Measurements from ENCODE around the gene ZRANB3. TPM values are rescaled to one million over a fixed set of nuclear protein-coding genes. Genes with fewer than 3 reads are reported as not detected.

Gene ZRANB3
- total and polyA plus RNA-seq, 4 donors = 2.5 to 7.2 (median 4.1) TPM

DNA sequence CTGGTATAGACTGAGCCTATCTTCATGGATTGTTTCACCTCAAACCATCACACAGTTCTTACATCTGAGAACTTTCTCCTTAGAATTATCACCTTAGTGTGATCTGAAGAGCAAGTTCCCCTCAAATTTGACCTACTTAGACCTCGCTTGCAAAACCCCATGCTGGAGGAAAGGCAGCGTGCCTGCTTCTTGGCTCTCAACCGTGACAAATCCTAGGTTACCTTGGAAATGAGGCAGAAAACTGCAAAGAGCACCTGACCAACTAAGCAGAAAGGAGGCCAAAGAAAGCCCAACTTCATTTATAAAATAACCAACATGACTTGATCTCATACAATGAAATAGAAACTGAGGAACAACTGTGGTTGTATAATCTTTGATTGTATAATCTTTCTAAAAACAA, 332.5 kb downstream of the ZRANB3 start:
- Histone ChIP-seq H3K36me3 (ENCODE audit: control insufficient read depth in 4 of 4, insufficient read depth in 3 of 4, low read depth in 1 of 4, low read length in 3 of 4) (no peaks in the 10 kb centered on the region), H3K4me3 (ENCODE audit: low read depth in 1 of 3, low read length in 3 of 3) (no peak overlapping the region), H3K9me3 (ENCODE audit: control insufficient read depth in 4 of 4, low read length in 3 of 4) (no peaks in the 10 kb centered on the region), H3K9ac (ENCODE audit: low read depth in 1 of 2, low read length in 2 of 2) (no peak overlapping the region), H3K4me1 (ENCODE audit: control insufficient read depth in 4 of 4, insufficient read depth in 4 of 4, low read length in 3 of 4) (peaks cover 3 to 12% (median 9%) of the 10 kb centered on the region in 4 donors), H3K27ac (ENCODE audit: low read depth in 1 of 2, low read length in 2 of 2) (no peak overlapping the region), H3K27me3 (ENCODE audit: control insufficient read depth in 4 of 4, insufficient read depth in 4 of 4, low read length in 3 of 4) (no peaks in the 10 kb centered on the region)
- 96% methylated on average over 3 of the region's 3 CpGs for WGBS
- no peak for DNase-seq (ENCODE audit: low spot score)
- TF ChIP-seq TAF1 (conservative IDR thresholded peaks at IDR 0.05) = no peak
- no peak for TF ChIP-seq SP1 (IDR thresholded peaks at IDR 0.05)
- no peak for TF ChIP-seq JUND (IDR thresholded peaks at IDR 0.05)
- TF ChIP-seq, protein P1, sequence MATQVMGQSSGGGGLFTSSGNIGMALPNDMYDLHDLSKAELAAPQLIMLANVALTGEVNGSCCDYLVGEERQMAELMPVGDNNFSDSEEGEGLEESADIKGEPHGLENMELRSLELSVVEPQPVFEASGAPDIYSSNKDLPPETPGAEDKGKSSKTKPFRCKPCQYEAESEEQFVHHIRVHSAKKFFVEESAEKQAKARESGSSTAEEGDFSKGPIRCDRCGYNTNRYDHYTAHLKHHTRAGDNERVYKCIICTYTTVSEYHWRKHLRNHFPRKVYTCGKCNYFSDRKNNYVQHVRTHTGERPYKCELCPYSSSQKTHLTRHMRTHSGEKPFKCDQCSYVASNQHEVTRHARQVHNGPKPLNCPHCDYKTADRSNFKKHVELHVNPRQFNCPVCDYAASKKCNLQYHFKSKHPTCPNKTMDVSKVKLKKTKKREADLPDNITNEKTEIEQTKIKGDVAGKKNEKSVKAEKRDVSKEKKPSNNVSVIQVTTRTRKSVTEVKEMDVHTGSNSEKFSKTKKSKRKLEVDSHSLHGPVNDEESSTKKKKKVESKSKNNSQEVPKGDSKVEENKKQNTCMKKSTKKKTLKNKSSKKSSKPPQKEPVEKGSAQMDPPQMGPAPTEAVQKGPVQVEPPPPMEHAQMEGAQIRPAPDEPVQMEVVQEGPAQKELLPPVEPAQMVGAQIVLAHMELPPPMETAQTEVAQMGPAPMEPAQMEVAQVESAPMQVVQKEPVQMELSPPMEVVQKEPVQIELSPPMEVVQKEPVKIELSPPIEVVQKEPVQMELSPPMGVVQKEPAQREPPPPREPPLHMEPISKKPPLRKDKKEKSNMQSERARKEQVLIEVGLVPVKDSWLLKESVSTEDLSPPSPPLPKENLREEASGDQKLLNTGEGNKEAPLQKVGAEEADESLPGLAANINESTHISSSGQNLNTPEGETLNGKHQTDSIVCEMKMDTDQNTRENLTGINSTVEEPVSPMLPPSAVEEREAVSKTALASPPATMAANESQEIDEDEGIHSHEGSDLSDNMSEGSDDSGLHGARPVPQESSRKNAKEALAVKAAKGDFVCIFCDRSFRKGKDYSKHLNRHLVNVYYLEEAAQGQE (IDR thresholded peaks at IDR 0.05) = no peak
- no peak for TF ChIP-seq HNF4A (conservative IDR thresholded peaks at IDR 0.05)
- TF ChIP-seq, protein P2, sequence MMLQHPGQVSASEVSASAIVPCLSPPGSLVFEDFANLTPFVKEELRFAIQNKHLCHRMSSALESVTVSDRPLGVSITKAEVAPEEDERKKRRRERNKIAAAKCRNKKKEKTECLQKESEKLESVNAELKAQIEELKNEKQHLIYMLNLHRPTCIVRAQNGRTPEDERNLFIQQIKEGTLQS (IDR thresholded peaks at IDR 0.05) = no peak
- TF ChIP-seq RXRA (IDR thresholded peaks at IDR 0.05) = no peak
- TF ChIP-seq, protein P3, sequence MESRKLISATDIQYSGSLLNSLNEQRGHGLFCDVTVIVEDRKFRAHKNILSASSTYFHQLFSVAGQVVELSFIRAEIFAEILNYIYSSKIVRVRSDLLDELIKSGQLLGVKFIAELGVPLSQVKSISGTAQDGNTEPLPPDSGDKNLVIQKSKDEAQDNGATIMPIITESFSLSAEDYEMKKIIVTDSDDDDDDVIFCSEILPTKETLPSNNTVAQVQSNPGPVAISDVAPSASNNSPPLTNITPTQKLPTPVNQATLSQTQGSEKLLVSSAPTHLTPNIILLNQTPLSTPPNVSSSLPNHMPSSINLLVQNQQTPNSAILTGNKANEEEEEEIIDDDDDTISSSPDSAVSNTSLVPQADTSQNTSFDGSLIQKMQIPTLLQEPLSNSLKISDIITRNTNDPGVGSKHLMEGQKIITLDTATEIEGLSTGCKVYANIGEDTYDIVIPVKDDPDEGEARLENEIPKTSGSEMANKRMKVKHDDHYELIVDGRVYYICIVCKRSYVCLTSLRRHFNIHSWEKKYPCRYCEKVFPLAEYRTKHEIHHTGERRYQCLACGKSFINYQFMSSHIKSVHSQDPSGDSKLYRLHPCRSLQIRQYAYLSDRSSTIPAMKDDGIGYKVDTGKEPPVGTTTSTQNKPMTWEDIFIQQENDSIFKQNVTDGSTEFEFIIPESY (IDR thresholded peaks at IDR 0.05) = no peak
- no peak for TF ChIP-seq EGR1 (IDR thresholded peaks at IDR 0.05; ENCODE audit: low read depth in 2 of 2)
- no peak for TF ChIP-seq RAD21 (IDR thresholded peaks at IDR 0.05)
- no peak for TF ChIP-seq FOXA1 (IDR thresholded peaks at IDR 0.05)
- TF ChIP-seq YY1 (IDR thresholded peaks at IDR 0.05) = no peak
- TF ChIP-seq, protein P4, sequence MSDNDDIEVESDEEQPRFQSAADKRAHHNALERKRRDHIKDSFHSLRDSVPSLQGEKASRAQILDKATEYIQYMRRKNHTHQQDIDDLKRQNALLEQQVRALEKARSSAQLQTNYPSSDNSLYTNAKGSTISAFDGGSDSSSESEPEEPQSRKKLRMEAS (IDR thresholded peaks at IDR 0.05) = no peak
- TF ChIP-seq HNF4G (IDR thresholded peaks at IDR 0.05) = no peak
- TF ChIP-seq FOXA2 (IDR thresholded peaks at IDR 0.05) = no peak
- TF ChIP-seq GABPA (IDR thresholded peaks at IDR 0.05 in 1 of 2, conservative IDR thresholded peaks at IDR 0.05 in 1 of 2) = no peak
- no peak for TF ChIP-seq NR2F2 (IDR thresholded peaks at IDR 0.05)
- TF ChIP-seq, protein P5, sequence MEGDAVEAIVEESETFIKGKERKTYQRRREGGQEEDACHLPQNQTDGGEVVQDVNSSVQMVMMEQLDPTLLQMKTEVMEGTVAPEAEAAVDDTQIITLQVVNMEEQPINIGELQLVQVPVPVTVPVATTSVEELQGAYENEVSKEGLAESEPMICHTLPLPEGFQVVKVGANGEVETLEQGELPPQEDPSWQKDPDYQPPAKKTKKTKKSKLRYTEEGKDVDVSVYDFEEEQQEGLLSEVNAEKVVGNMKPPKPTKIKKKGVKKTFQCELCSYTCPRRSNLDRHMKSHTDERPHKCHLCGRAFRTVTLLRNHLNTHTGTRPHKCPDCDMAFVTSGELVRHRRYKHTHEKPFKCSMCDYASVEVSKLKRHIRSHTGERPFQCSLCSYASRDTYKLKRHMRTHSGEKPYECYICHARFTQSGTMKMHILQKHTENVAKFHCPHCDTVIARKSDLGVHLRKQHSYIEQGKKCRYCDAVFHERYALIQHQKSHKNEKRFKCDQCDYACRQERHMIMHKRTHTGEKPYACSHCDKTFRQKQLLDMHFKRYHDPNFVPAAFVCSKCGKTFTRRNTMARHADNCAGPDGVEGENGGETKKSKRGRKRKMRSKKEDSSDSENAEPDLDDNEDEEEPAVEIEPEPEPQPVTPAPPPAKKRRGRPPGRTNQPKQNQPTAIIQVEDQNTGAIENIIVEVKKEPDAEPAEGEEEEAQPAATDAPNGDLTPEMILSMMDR (IDR thresholded peaks at IDR 0.05; ENCODE audit: low read depth, low read length, missing input control) = no peak

Data from liver (tissue), 9 donors.